Ishikawa (cell line): ENCODE data around the gene ISX.

ENCODE experiments used
- CEBPB ChIP-seq: IDR thresholded peaks from 2 replicates; pipeline ENCODE4 v1.6.1; 2012
- CREB1 ChIP-seq: IDR thresholded peaks from 2 replicates; pipeline ENCODE4 v1.6.1; 2012; ENCODE audit warnings: low read depth
- EGR1 ChIP-seq: IDR thresholded peaks from 2 replicates; pipeline ENCODE4 v1.6.1; 2012
- EP300 ChIP-seq: IDR thresholded peaks from 2 replicates; pipeline ENCODE4 v1.6.1; 2012; ENCODE audit warnings: borderline replicate concordance
- FOXM1 ChIP-seq: IDR thresholded peaks from 2 replicates; pipeline ENCODE4 v1.6.1; 2012; ENCODE audit warnings: low read depth, borderline replicate concordance
- MAX ChIP-seq: IDR thresholded peaks from 2 replicates; pipeline ENCODE4 v1.6.1; 2012
- NFIC ChIP-seq: IDR thresholded peaks from 2 replicates; pipeline ENCODE4 v1.6.1; 2012
- RAD21 ChIP-seq: IDR thresholded peaks from 2 replicates; pipeline ENCODE4 v1.6.1; 2012; ENCODE audit warnings: low read depth
- REST ChIP-seq: IDR thresholded peaks from 2 replicates; pipeline ENCODE4 v1.6.1; 2012; ENCODE audit warnings: low read depth, mild to moderate bottlenecking
- TAF1 ChIP-seq: IDR thresholded peaks from 2 replicates; pipeline ENCODE4 v1.6.1; 2012; ENCODE audit warnings: low read depth, mild to moderate bottlenecking
- TCF12 ChIP-seq: IDR thresholded peaks from 2 replicates; pipeline ENCODE4 v1.6.1; 2012; ENCODE audit warnings: low read depth
- YY1 ChIP-seq: IDR thresholded peaks from 2 replicates; pipeline ENCODE4 v1.6.1; 2012; ENCODE audit warnings: low read depth
- ZBTB7A ChIP-seq: IDR thresholded peaks from 2 replicates; pipeline ENCODE4 v1.6.1; 2012; ENCODE audit warnings: low read depth
- TF ChIP-seq, protein P1 (sequence below): IDR thresholded peaks from 2 replicates; pipeline ENCODE4 v1.6.1; 2012

DNA sequence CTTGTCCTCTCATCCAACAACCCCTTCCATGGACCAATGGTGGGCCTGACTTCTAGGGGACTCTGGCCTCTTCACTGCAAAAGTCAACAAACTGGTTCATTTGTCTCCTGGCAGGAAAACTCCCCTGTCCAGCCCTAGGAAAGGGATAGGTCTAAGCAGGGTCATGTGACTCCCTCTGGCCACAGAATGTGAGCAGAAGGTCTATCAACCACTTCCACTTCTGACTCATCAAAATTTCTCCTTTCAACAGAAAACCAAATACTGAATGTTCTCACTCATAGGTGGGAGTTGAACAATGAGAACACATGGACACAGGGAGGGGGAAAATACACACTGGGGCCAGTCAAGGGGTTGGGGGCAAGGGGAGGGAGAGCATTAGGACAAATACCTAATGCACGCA, 1.3 kb upstream of the ISX start:
- no peak for TF ChIP-seq ZBTB7A
- no peak for TF ChIP-seq CREB1
- no peak for TF ChIP-seq EP300
- TF ChIP-seq TAF1, result no peak
- no peak for TF ChIP-seq MAX
- no peak for TF ChIP-seq REST
- no peak for TF ChIP-seq RAD21
- no peak for TF ChIP-seq CEBPB
- TF ChIP-seq FOXM1, result no peak
- no peak for TF ChIP-seq NFIC
- TF ChIP-seq TCF12, result no peak
- TF ChIP-seq YY1, result no peak
- TF ChIP-seq, protein P1, sequence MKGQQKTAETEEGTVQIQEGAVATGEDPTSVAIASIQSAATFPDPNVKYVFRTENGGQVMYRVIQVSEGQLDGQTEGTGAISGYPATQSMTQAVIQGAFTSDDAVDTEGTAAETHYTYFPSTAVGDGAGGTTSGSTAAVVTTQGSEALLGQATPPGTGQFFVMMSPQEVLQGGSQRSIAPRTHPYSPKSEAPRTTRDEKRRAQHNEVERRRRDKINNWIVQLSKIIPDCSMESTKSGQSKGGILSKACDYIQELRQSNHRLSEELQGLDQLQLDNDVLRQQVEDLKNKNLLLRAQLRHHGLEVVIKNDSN, result no peak; the same call in 1 of the 2 replicates
- no peak for TF ChIP-seq EGR1
